Upper lobe of right lung (tissue), 1 donor: Measurements from ENCODE around the gene PKIB. TPM values are rescaled to one million over a fixed set of nuclear protein-coding genes. Genes with fewer than 3 reads are reported as not detected.
"Not testable (repeated sequence)": the region's sequence is repeated elsewhere in the genome, so short reads cannot be mapped to it uniquely, and the experiment has no call there.

ENCODE experiments used
- ATAC-seq: fragments of 200-7000 bp; cut with Tn5 transposase; one replicate; pipeline ENCODE4 v1.9.1; 2020; ENCODE audit warnings: mild to moderate bottlenecking, moderate library complexity
- DNase-seq: peaks from one replicate; pipeline ENCODE4 v3.0.0-alpha.2; 2020
- H3K27ac ChIP-seq: fragments of 200-600 bp; one replicate; pipeline ENCODE4 v1.8.0; 2022
- H3K27me3 ChIP-seq: fragments of 200-600 bp; one replicate; pipeline ENCODE4 v1.8.0; 2022; ENCODE audit warnings: mild to moderate bottlenecking
- H3K36me3 ChIP-seq: fragments of 200-600 bp; one replicate; pipeline ENCODE4 v1.8.0; 2022
- H3K4me1 ChIP-seq: fragments of 200-600 bp; one replicate; pipeline ENCODE4 v1.8.0; 2022
- H3K4me3 ChIP-seq: fragments of 200-600 bp; one replicate; pipeline ENCODE4 v1.8.0; 2022; ENCODE audit warnings: mild to moderate bottlenecking
- H3K9me3 ChIP-seq: fragments of 200-600 bp; one replicate; pipeline ENCODE4 v1.8.0; 2022
- CTCF ChIP-seq: fragments of 200-600 bp; IDR thresholded peaks from one replicate; pipeline ENCODE4 v1.8.0; 2022; ENCODE audit warnings: antibody characterized with exemption
- intact Hi-C: fragments of 100-400 bp; cut with DNase I; formaldehyde crosslinking; loops from one replicate; pipeline ENCODE4 v1.11.0; 2022
- total RNA-seq: library from RNA; stranded (reverse); fragmentation: NEBNext Ultra II Directional; extraction: Animal tissue kit (Norgen Biotek cat#: 25700); gene quantifications from one replicate; pipeline ENCODE4 v1.2.1, GENCODE V29; 2021
- donor health status: DM: no; HTN: yes; CAD: no; lungs with severe emphysema.

PKIB gene
- total RNA-seq, 1 donor from 2014 or later = 2.1 TPM

- H3K4me1 ChIP-seq = no peaks in the 10 kb centered on the region
- H3K9me3 ChIP-seq = no peaks in the 10 kb centered on the region
- no peak overlapping the region for H3K27ac ChIP-seq
- intact Hi-C loops = no loop called here
- ATAC-seq = no peak
- H3K4me3 ChIP-seq = no peak overlapping the region
- no peak for TF ChIP-seq CTCF
- H3K27me3 ChIP-seq = no peaks in the 10 kb centered on the region
- H3K36me3 ChIP-seq = no peaks in the 10 kb centered on the region
- no peak for DNase-seq
Observed at GRCh38 chr6:122580737-122581136, 29.5 kb upstream of the PKIB start.

DNA sequence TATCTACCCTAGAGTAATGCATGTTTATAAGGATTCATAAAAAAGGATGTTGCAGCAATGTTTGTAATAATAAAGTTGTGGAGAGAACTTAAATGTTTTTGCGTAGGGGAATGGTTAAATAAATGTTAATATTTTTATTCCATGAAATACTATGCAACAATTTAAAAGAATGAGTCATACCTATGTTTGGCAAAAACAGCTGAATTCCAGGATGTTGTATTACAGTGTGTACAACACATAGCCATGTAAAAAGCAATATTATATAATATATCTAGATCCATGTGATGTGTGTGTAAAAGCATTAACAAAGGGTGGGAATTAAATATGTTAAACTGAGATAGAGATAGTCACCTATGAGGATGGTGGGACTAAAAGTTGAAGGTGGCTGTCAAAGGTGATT is 21.1 kb upstream of the PKIB start:
- H3K36me3 ChIP-seq = no peaks in the 10 kb centered on the region
- H3K27me3 ChIP-seq = no peaks in the 10 kb centered on the region
- H3K9me3 ChIP-seq = no peaks in the 10 kb centered on the region
- H3K4me1 ChIP-seq = no peaks in the 10 kb centered on the region
- no peak overlapping the region for H3K27ac ChIP-seq
- intact Hi-C loops = no loop called here
- H3K4me3 ChIP-seq = no peak overlapping the region
- DNase-seq (no peak), ATAC-seq (no peak)
- TF ChIP-seq CTCF = no peak

DNA sequence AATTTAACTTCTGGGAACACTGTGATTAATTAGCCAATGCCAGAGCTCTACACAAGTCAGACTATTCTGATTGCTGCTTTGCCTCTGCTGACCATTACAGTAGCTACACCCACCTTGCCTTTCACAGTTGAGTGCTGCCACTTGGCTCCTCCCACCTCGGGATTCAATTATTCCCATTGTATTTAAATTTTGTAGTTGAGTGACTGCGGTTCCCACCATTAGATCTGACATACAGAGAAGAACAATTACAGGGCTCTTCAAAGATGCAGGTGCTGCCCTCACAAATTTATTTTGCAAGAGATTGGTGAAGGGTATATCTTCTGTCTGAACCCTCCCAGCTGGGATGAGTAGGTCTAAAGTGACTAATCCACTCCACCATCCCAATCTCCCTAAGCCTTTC is 11.9 kb upstream of the PKIB start:
- ATAC-seq, DNase-seq, H3K4me3 ChIP-seq, intact Hi-C loops, H3K9me3 ChIP-seq, H3K4me1 ChIP-seq, H3K36me3 ChIP-seq, H3K27me3 ChIP-seq, H3K27ac ChIP-seq: not testable (repeated sequence)

DNA sequence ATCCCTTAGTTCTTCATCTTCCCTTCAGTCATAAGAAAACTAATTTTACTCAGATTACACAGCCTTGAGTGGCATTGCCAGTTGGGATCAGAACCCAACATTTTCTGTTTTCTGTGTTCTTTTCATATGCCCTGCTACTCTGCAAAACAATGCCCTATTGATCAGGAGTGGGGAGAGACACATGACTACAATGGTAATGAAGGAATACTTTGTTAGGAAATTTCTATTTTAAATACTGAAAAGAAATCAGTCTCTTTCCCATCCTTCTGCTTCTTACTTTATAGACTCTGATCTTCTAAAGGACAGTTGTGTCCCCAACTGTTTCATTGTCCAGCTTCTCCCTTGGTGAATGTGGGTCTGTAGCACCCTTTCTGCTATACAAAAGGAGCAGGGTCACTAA is 5.5 kb upstream of the PKIB start:
- intact Hi-C loops = no loop called here
- TF ChIP-seq CTCF = no peak
- Histone ChIP-seq H3K36me3 (no peaks in the 10 kb centered on the region), H3K27me3 (no peaks in the 10 kb centered on the region), H3K27ac (no peak overlapping the region), H3K4me1 (no peaks in the 10 kb centered on the region), H3K4me3 (no peak overlapping the region), H3K9me3 (no peaks in the 10 kb centered on the region)
- ATAC-seq (no peak), DNase-seq (no peak)

- intact Hi-C loops = no loop called here
- no peak for TF ChIP-seq CTCF
- H3K27ac ChIP-seq = no peak overlapping the region
- peaks cover 31% of the 10 kb centered on the region for H3K27me3 ChIP-seq
- ATAC-seq = peak; percentile 65
- no peaks in the 10 kb centered on the region for H3K9me3 ChIP-seq
- H3K36me3 ChIP-seq = no peaks in the 10 kb centered on the region
- peak; percentile 74 for DNase-seq
- peaks cover 9% of the 10 kb centered on the region for H3K4me1 ChIP-seq
- H3K4me3 ChIP-seq = peak overlapping the region; percentile 55
Observed at GRCh38 chr6:122610690-122611455, 668 bp downstream of the PKIB start.

GRCh38 chr6:122612838-122613237 is 2.6 kb downstream of the PKIB start:
- Histone ChIP-seq H3K4me3 (no peak overlapping the region), H3K9me3 (no peaks in the 10 kb centered on the region), H3K27me3 (peaks cover 31% of the 10 kb centered on the region), H3K4me1 (peaks cover 9% of the 10 kb centered on the region), H3K27ac (no peak overlapping the region), H3K36me3 (no peaks in the 10 kb centered on the region)
- no peak for TF ChIP-seq CTCF
- ATAC-seq (no peak), DNase-seq (no peak)
- intact Hi-C loops = no loop called here
